A172 (cell line): Measurements from ENCODE around the gene LDB1. TPM values are rescaled to one million over a fixed set of nuclear protein-coding genes. Genes with fewer than 3 reads are reported as not detected.
A peak's percentile ranks its signal among the peaks of the same experiment; 100 is the strongest.

Experiments used
- DNase-seq: peaks from one replicate; pipeline ENCODE4 v3.0.0-alpha.2; 2015; ENCODE audit warnings: low spot score
- total RNA-seq: library from RNA; depleted of rRNA; stranded (reverse); fragments of >200 nt; shearing (Covaris generic); gene quantifications from 2 replicates; pipeline ENCODE4 v1.2.3, GENCODE V29; 2014

LDB1 gene
- total RNA-seq, 1 experiment from 2014 or later: 29.0 TPM

GRCh38 chr10:102135956-102136526 lies 15.9 kb upstream of the LDB1 start:
- DNase-seq: no peak

GRCh38 chr10:102134416-102134815 lies 14.2 kb upstream of the LDB1 start:
- no peak for DNase-seq

GRCh38 chr10:102133373-102134195 lies 13.4 kb upstream of the LDB1 start:
- peak; percentile 71 for DNase-seq

- DNase-seq: peak; percentile 99
Observed at GRCh38 chr10:102132563-102133372, 12.6 kb upstream of the LDB1 start, which contains the start of gene PPRC1. TSS of gene PPRC1 (plus strand) at chr10:102133040. CDS start at chr10:102133069, 29 bp downstream.

GRCh38 chr10:102132193-102132562 lies 12.0 kb upstream of the LDB1 start:
- DNase-seq: no peak

DNA sequence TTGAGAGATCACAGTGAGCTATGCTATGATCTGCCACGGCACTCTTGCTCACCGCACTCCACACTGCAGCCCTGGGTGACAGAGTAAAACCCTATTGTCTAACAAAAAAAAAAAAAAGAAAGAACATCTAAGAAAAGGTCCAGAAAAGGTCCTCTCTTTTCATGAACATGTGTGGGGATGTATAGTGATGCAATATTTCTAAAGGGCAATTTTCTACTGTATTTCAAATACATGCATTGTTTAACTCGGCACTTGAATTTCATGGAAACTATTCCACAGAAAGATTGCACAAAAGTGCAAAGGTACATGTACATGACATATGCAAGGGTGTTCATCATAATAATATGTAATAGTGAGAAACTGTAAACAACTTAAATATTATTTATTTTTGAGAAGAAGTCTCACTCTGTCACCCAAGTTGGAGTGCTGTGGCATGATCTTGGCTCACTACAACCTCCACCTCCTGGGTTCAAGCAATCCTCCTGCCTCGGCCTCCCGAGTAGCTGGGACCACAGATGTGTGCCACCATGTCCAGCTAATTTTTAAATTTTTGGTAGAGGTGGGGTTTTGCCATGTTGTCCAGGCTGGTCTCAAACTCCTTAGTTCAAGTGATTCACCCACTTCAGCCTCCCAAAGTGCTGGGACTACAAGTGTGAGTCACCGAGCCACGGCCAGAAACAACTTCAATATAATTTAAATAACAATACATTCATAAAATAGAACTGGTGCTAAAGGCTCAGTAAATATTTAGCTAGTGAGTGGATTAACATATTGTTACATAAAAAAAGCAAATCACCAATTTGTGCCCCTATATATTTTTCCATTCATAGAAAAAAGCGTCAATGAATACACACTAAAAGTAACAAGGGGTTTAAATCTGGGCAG lies 11.4 kb upstream of the LDB1 start:
- no peak for DNase-seq

- no peak for DNase-seq
Observed at GRCh38 chr10:102123223-102123622, 3.1 kb upstream of the LDB1 start.

DNA sequence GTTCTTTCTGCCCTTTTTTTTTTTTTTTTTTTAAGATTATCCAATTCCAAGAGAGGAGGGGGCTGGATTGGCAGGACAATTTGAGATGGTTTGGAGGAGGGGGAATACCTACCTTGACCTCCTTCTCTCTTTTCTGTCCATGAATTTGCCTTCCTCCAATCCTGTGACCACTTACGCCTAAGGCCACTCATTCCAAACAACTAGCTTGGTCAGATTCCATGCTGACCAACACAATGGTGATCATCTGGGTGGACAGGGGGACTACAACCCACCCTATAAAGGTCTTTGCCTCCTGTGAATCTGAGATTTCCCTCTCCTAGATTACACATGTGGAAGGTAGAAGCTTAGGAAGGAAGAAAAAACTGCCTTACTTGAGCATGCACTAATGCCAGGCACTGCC lies 2.3 kb upstream of the LDB1 start:
- DNase-seq: no peak

DNA sequence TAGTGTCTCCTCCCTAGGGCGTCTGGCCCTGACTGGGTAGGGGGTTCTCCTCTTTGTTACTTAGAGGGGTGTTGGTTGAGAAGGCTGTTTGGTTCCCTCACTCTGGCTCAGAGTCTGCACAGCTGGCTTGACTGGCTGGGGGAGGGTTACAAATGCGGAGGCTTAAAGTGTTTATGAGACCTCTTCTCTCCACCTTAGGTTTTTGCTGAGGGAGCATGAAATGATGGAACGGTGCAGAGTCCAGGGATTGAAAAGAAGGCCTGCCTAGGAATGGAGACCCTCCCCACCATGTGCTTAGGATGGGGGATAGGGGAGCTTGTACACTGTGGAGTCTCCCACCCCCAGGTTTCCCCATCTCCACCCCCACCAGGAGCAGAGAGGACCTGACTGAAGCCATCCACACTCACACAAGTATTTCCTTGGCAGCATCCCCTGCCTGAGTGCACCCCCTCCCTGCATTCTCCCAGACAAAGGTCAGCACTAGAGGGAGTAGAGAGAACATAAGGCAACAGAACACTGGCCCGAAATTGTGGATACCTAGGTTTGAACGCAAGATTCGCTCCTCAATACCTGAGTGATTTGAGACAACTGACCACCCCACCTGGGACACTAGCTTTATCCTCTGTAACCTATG lies 1.7 kb upstream of the LDB1 start:
- no peak for DNase-seq

DNA sequence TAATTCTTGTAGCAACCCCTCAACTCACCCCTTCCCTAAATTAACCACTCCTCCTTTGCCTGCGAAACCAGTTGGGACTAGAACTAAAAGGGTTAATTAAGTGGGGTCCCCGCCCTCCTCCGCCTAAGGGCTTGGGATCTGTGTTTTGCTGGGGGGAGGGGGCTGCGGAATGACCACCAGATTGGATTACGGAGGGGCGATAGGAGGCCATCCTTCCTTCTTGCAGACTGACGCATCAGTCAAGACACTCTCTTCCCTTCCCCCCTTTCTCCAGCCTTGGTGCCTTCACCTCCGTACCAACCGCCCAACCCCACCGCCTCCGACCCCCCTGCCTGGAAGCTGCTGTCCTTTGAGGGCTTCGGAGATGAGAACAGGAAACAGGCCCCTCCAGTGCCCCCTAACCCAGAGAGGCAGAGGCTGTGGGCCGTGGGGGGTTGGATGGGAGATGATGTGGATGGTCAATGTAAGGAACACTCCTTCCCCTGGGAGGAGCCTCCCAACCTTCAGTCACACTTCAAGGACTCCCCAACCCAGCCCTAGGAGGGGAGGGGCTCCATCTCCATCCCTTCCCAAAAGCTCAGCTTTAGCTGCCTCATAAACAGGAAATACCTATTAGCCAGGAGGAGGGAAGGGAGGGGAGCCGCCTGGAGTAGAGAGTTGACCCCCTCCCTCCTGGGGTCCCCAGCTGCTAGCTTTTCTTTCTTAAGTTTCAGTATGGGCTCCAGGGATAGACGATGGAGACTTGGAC lies 997 bp upstream of the LDB1 start:
- DNase-seq: peak; percentile 49

DNA sequence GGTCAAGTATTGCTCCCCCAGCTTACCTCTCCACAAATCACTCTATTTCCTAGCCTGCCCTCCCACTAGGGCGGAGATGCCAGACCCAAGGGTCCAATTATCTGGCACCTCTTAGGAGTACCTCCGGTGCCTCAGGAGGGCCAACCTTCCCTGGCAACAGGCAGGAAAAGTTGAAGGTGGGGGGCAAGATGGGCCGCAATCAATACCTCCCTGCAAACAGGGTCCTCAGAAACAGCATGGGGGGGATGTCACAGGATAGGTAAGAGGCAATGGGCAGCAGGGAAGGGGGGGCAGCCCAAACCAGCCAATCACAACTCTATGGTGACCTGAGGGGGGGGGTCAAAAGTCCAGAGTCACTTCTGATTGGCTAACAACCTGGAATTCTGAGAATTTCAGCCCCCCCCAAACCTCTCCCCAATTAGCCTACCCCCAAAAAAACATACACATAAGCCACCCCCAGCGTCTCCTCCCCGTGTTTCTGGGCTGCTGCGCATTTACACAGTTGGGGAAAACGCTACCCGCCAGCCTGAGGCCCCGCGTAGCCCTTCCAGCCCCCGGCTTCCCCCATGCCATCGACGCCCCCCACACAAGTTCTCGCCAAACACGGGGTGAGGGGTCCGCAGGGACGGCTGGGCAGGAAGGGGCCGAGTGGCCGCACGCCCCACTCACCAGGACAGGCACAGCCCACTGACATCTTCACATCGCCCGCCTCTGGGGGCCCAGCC lies 589 bp downstream of the LDB1 start:
- peak; percentile 72 for DNase-seq

- DNase-seq: no peak
Observed at GRCh38 chr10:102118867-102119266, 1.3 kb downstream of the LDB1 start.

DNA sequence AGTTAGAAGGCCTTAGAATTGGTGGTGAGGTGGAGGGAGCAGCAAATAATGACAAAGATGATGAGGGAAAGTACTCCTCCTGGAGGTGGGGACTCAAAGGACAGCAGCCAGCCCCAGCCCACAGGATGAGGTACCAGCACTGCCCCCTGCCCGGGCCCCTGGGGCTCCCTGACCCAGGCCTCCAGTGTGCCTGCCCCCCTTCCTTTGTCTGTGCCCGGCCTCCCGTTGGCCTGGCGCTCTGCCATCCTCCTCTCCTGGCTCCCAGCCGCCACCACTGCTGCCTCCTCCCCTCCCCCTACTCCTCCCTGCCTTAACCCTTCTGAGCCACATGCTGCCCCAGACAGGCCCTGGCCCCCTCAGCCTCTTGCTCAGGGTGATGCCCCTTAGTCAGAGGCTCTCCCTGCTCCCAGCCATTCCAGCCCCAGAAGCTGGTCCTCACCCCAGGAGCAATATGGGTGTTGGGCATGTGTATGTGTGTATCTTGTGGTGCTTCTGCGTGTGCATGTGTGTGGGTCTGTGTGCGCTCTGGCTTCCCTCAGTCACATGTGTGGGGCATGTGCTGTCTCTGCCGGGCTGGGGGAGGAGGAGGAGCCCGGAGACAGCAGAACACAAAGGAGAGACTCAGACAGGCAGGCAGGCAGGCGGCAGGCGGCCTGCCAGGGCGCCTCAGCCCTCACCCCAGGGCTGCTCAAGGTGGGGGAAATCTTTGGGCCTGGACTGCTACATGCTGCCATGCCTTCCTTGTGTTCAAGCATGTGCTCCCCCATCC lies 2.6 kb downstream of the LDB1 start:
- peak; percentile 47 for DNase-seq

DNA sequence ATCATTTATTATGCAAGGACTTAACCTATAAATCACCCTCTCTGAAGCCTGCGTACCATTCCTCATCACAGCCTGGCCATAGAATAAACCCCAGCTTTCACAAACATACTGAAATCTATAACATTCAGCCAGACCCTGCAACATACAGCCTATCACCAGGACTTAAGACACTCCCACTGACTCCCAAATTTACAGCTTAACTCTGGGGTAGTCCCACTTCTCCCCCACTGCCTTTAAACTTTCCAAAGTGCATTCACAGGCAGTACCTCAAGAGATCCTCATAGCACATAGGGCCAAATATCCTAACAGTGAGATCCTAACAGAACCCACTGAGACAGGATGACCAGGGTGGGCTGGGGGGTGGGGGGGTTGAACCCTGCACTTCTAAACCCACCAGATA lies 3.5 kb downstream of the LDB1 start:
- no peak for DNase-seq

GRCh38 chr10:102115775-102116174 lies 4.4 kb downstream of the LDB1 start:
- DNase-seq: no peak

GRCh38 chr10:102114861-102115618 lies 5.1 kb downstream of the LDB1 start:
- DNase-seq: peak; percentile 72

DNA sequence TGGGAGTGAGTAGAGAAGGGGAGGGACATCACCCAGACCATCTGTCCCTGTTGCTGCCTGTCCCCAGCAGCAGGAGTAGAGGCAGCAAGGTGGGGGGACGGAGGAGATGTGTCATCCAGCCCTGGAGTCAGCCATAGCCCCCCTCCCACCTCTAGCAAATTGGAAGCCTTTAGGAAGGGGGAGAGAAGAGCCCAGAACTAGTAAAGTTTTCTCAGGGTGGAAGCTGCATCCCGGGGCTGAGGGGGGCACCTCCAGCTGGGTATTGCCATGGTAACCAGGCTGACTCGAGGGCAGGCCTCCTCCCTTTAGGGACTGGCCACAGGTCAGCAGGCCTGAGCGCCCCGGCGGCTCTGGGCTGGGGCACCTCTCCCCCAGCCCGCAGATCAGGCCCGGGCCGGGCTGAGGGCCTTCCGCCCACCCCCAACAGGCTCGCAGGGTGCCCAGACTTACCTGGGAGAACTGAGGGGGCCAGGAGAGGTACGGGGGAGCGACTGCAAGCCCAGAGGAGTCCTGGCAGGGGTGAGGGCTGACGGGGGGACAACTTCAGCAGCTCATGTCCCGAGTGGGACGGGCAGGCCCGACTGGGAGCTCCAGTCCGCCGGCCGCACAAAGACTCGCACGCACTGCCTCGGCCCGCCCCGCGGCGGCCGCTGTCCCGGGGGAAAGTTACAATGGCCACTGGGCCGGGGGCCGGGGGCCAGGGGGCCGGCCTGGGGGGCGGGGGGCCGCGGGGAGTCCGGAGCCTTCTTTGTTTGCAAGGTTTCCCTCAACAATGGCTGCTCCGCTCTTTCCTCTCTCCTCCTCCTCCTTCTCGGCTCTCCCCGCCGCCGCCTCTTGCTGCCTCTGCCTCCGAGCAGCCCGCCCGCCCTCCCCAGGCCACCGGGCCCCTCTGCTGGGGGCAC lies 6.0 kb downstream of the LDB1 start:
- DNase-seq: peak; percentile 44
